OCI-LY3 (cell line): ENCODE measurements around the gene VWA1.
A peak's percentile ranks its signal among the peaks of the same experiment; 100 is the strongest.

Experiments
- H2AFZ ChIP-seq: fragments of 200-600, 300-600 bp; shearing (Covaris generic); 2 replicates; pipeline ENCODE4 v1.6.0; 2014; ENCODE audit warnings: antibody characterized with exemption, low read depth, low read length
- H3K27ac ChIP-seq: fragments of 200-600, 300-600 bp; sonication (generic); 2 replicates; pipeline ENCODE4 v1.5.1; 2014; ENCODE audit warnings: mild to moderate bottlenecking, low read length, moderate library complexity, mixed read lengths
- H3K27me3 ChIP-seq: fragments of 200-600, 300-600 bp; sonication (generic); 2 replicates; pipeline ENCODE4 v1.6.1; 2014; ENCODE audit warnings: low read depth, low read length, mixed read lengths
- H3K36me3 ChIP-seq: fragments of 200-600, 300-600 bp; sonication (generic); replicated peaks from 2 replicates; pipeline ENCODE3; 2014; ENCODE audit warnings: low read depth, low read length, mixed read lengths
- H3K4me1 ChIP-seq: fragments of 300-600, 200-600 bp; sonication (generic); 2 replicates; pipeline ENCODE4 v1.6.1; 2014; ENCODE audit warnings: low read length, mixed read lengths
- H3K4me2 ChIP-seq: fragments of 200-600, 300-600 bp; sonication (generic); 2 replicates; pipeline ENCODE4 v1.6.1; 2014; ENCODE audit warnings: low read length, mixed read lengths
- H3K4me3 ChIP-seq: fragments of 300-600, 200-600 bp; sonication (generic); 2 replicates; pipeline ENCODE4 v1.5.1; 2014; ENCODE audit warnings: antibody characterized with exemption, mild to moderate bottlenecking, low read length, moderate library complexity
- H3K79me2 ChIP-seq: fragments of 300-600, 200-600 bp; shearing (Covaris generic); 2 replicates; pipeline ENCODE4 v1.6.1; 2014; ENCODE audit warnings: mild to moderate bottlenecking, low read length, mixed read lengths
- H3K9ac ChIP-seq: fragments of 300-600, 200-600 bp; shearing (Covaris generic); 2 replicates; pipeline ENCODE4 v1.6.0; 2014; ENCODE audit warnings: mild to moderate bottlenecking, low read length, moderate library complexity
- H3K9me3 ChIP-seq: fragments of 200-600, 300-600 bp; shearing (Covaris generic); 2 replicates; pipeline ENCODE4 v1.6.1; 2014; ENCODE audit warnings: low read length, mixed read lengths; ENCODE audit not compliant: insufficient read depth
- H4K20me1 ChIP-seq: fragments of 200-600, 300-600 bp; sonication (generic); 2 replicates; pipeline ENCODE4 v1.6.1; 2016; ENCODE audit warnings: low read length, mixed read lengths; ENCODE audit not compliant: insufficient read depth
- CTCF ChIP-seq: fragments of 200-600, 300-600 bp; sonication (generic); IDR thresholded peaks from 2 replicates; pipeline ENCODE4 v1.5.1; 2014; ENCODE audit warnings: antibody characterized with exemption, low read length, low read depth
- EZH2phosphoT487 ChIP-seq: fragments of 200-600 bp; shearing (Covaris generic); IDR thresholded peaks from 2 replicates; pipeline ENCODE4 v1.6.1; 2018; ENCODE audit warnings: antibody characterized with exemption, mixed run types, low read depth

Gene VWA1

GRCh38 chr1:1398677-1399186 lies 36.8 kb upstream of the VWA1 start:
- no peak overlapping the region for H2AFZ ChIP-seq
- H4K20me1 ChIP-seq: no peaks in the 10 kb centered on the region
- H3K4me1 ChIP-seq: peaks cover 20% of the 10 kb centered on the region
- peak overlapping the region; percentile 95 for H3K4me2 ChIP-seq
- H3K27me3 ChIP-seq: no peaks in the 10 kb centered on the region
- peak overlapping the region; percentile 61 for H3K27ac ChIP-seq
- TF ChIP-seq EZH2phosphoT487 (no peak), CTCF (no peak)
- H3K9me3 ChIP-seq: no peaks in the 10 kb centered on the region
- peaks cover 71% of the 10 kb centered on the region for H3K79me2 ChIP-seq
- peak overlapping the region; percentile 94 for H3K9ac ChIP-seq
- H3K4me3 ChIP-seq: peak overlapping the region; percentile 96
- peaks cover 55% of the 10 kb centered on the region for H3K36me3 ChIP-seq

GRCh38 chr1:1399187-1399871 lies 36.2 kb upstream of the VWA1 start, which contains the start of gene CCNL2:
Gene CCNL2 (minus strand): TSS chr1:1399335. CDS start chr1:1399306, 29 bp downstream.
- H3K36me3 ChIP-seq: peaks cover 52% of the 10 kb centered on the region

GRCh38 chr1:1399872-1400575 lies 35.5 kb upstream of the VWA1 start:
- Histone ChIP-seq H2AFZ (no peak overlapping the region), H4K20me1 (no peaks in the 10 kb centered on the region), H3K27ac (peak overlapping the region; percentile 65), H3K4me1 (peaks cover 20% of the 10 kb centered on the region), H3K36me3 (peaks cover 52% of the 10 kb centered on the region), H3K9me3 (no peaks in the 10 kb centered on the region), H3K79me2 (peaks cover 78% of the 10 kb centered on the region), H3K27me3 (no peaks in the 10 kb centered on the region), H3K4me3 (peak overlapping the region; percentile 96), H3K4me2 (peak overlapping the region; percentile 90), H3K9ac (peak overlapping the region; percentile 89)
- TF ChIP-seq CTCF (no peak), EZH2phosphoT487 (no peak)

More at GRCh38 chr1:1399187-1399871, 36.2 kb upstream of the VWA1 start, which contains the start of gene CCNL2:
- Histone ChIP-seq H3K9ac (peak within 1 kb of the TSS; percentile 94), H2AFZ (no peak within 1 kb of the TSS), H3K79me2 (peaks cover 73% of the 10 kb centered on the region), H3K27me3 (no peaks in the 10 kb centered on the region), H4K20me1 (no peaks in the 10 kb centered on the region), H3K4me1 (peaks cover 20% of the 10 kb centered on the region), H3K9me3 (no peaks in the 10 kb centered on the region), H3K4me3 (peak within 1 kb of the TSS; percentile 96), H3K27ac (peak within 1 kb of the TSS; percentile 65), H3K4me2 (peak within 1 kb of the TSS; percentile 95)
- TF ChIP-seq CTCF: peak; percentile 21; the same call in 1 of the 2 replicates
- no peak for TF ChIP-seq EZH2phosphoT487
